IPS-11a (cell line): Measurements from ENCODE around the gene CWF19L1.

Experiments
- H3K4me3 ChIP-seq: one replicate; pipeline ENCODE4 v1.5.1; 2013; ENCODE audit warnings: low read depth, low read length, control low read depth

The CWF19L1 gene

GRCh38 chr10:100183481-100183880 is 84.0 kb downstream of the CWF19L1 start:
- H3K4me3 ChIP-seq: no peak overlapping the region

GRCh38 chr10:100182908-100183307 is 84.5 kb downstream of the CWF19L1 start:
- no peak overlapping the region for H3K4me3 ChIP-seq
